Glutamatergic neuron (in vitro differentiated cells): Measurements from ENCODE around the gene WEE1. TPM values are rescaled to one million over a fixed set of nuclear protein-coding genes. Genes with fewer than 3 reads are reported as not detected.

ENCODE experiments used
- DNase-seq: peaks from one replicate; pipeline ENCODE4 v3.0.0; 2022
- H3K27ac Mint-ChIP-seq: one replicate; pipeline ENCODE4 v1.8.0; 2020; ENCODE audit warnings: mild to moderate bottlenecking, mixed read lengths, inconsistent platforms; ENCODE audit not compliant: unreplicated experiment
- H3K27me3 Mint-ChIP-seq: one replicate; pipeline ENCODE4 v1.8.0; 2020; ENCODE audit warnings: mild to moderate bottlenecking, moderate library complexity, mixed read lengths, inconsistent platforms; ENCODE audit not compliant: unreplicated experiment
- H3K36me3 Mint-ChIP-seq: one replicate; pipeline ENCODE4 v1.8.0; 2020; ENCODE audit warnings: mild to moderate bottlenecking, mixed read lengths, inconsistent platforms; ENCODE audit not compliant: unreplicated experiment
- H3K4me1 Mint-ChIP-seq: one replicate; pipeline ENCODE4 v1.8.0; 2020; ENCODE audit warnings: mild to moderate bottlenecking, low read depth, mixed read lengths, inconsistent platforms; ENCODE audit not compliant: unreplicated experiment
- H3K4me3 Mint-ChIP-seq: one replicate; pipeline ENCODE4 v1.8.0; 2020; ENCODE audit warnings: mild to moderate bottlenecking, mixed read lengths, inconsistent platforms; ENCODE audit not compliant: unreplicated experiment
- H3K9me3 Mint-ChIP-seq: one replicate; pipeline ENCODE4 v1.8.0; 2020; ENCODE audit warnings: mild to moderate bottlenecking, moderate library complexity, mixed read lengths, inconsistent platforms; ENCODE audit not compliant: unreplicated experiment
- total RNA-seq: library from RNA; stranded (reverse); fragmentation: NEBNext Ultra II Directional; extraction: Animal tissue kit (Norgen Biotek cat#: 25700); gene quantifications from one replicate; pipeline ENCODE4 v1.2.1, GENCODE V29; 2021; ENCODE audit not compliant: unreplicated experiment
- TF ChIP-seq, protein P1 (sequence below): fragments of 200-600 bp; sonication (generic); IDR thresholded peaks from one replicate; pipeline ENCODE4 v1.5.0; 2021; ENCODE audit not compliant: partially characterized antibody, unreplicated experiment

Gene WEE1
- total RNA-seq, 1 donor from 2014 or later: 10.2 TPM

GRCh38 chr11:9528573-9529333, 44.7 kb upstream of the WEE1 start:
- Mint-ChIP-seq H3K9me3 (no peaks in the 10 kb centered on the region), H3K36me3 (no peaks in the 10 kb centered on the region), H3K27ac (no peak overlapping the region), H3K27me3 (peaks cover 3% of the 10 kb centered on the region), H3K4me3 (no peak overlapping the region), H3K4me1 (peaks cover 10% of the 10 kb centered on the region)
- DNase-seq: no peak
- TF ChIP-seq, protein P1, sequence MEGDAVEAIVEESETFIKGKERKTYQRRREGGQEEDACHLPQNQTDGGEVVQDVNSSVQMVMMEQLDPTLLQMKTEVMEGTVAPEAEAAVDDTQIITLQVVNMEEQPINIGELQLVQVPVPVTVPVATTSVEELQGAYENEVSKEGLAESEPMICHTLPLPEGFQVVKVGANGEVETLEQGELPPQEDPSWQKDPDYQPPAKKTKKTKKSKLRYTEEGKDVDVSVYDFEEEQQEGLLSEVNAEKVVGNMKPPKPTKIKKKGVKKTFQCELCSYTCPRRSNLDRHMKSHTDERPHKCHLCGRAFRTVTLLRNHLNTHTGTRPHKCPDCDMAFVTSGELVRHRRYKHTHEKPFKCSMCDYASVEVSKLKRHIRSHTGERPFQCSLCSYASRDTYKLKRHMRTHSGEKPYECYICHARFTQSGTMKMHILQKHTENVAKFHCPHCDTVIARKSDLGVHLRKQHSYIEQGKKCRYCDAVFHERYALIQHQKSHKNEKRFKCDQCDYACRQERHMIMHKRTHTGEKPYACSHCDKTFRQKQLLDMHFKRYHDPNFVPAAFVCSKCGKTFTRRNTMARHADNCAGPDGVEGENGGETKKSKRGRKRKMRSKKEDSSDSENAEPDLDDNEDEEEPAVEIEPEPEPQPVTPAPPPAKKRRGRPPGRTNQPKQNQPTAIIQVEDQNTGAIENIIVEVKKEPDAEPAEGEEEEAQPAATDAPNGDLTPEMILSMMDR: no peak

DNA sequence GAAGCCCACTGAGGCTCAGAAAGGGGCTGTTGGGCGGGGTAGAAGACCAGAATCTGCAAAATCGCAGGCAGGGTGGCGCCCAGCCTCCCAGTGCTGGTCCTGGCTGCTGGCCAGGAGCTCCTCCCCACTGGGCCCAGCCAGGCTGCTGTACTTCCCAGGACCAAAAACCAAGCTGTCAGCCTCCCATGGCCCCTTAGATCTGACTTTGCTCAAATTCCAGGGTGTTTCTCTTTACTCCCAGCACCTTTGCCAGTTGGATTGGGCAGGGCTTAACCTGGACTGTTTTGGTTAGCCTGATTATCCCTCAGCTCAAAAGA, 44.2 kb upstream of the WEE1 start:
- Mint-ChIP-seq H3K4me3 (no peak overlapping the region), H3K36me3 (no peaks in the 10 kb centered on the region), H3K9me3 (no peaks in the 10 kb centered on the region), H3K4me1 (peaks cover 14% of the 10 kb centered on the region), H3K27me3 (peaks cover 3% of the 10 kb centered on the region), H3K27ac (no peak overlapping the region)
- peak; percentile 18 for DNase-seq
- TF ChIP-seq, protein P1: no peak

- no peak overlapping the region for H3K27ac Mint-ChIP-seq
- H3K36me3 Mint-ChIP-seq: no peaks in the 10 kb centered on the region
- no peaks in the 10 kb centered on the region for H3K9me3 Mint-ChIP-seq
- H3K4me3 Mint-ChIP-seq: no peak overlapping the region
- DNase-seq: no peak
- TF ChIP-seq, protein P1: no peak
- peaks cover 17% of the 10 kb centered on the region for H3K4me1 Mint-ChIP-seq
- peaks cover 3% of the 10 kb centered on the region for H3K27me3 Mint-ChIP-seq
These were observed 43.3 kb upstream of the WEE1 start for GRCh38 chr11:9530020-9530621.

- Mint-ChIP-seq H3K4me1 (peaks cover 17% of the 10 kb centered on the region), H3K27ac (no peak overlapping the region), H3K9me3 (no peaks in the 10 kb centered on the region), H3K4me3 (no peak overlapping the region), H3K27me3 (peaks cover 3% of the 10 kb centered on the region), H3K36me3 (no peaks in the 10 kb centered on the region)
- TF ChIP-seq, protein P1: no peak
- DNase-seq: no peak
These were observed 42.4 kb upstream of the WEE1 start for GRCh38 chr11:9530901-9531625.

DNA sequence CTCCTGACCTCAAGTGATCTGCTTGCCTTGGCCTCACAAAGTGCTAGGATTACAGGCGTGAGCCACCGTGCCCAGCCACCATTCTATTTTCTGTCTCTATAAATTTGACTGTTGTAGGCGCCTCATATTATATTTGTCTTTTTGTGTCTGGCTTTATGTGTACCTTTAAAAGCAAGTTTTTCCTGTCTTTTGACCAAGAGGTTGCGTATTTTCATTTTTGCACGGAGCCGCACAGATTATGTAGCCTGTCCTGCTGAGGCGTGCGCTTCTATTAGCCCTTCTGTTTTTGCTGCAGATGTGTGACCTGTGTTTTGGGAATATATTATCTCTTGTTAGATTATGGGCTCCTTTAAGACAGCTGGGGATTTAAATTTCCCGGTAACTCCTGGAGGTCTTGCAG, 40.4 kb upstream of the WEE1 start:
- Mint-ChIP-seq H3K36me3 (no peaks in the 10 kb centered on the region), H3K27me3 (peaks cover 3% of the 10 kb centered on the region), H3K9me3 (no peaks in the 10 kb centered on the region), H3K4me3 (no peak overlapping the region), H3K27ac (no peak overlapping the region), H3K4me1 (peaks cover 17% of the 10 kb centered on the region)
- TF ChIP-seq, protein P1: no peak
- DNase-seq: no peak
